ENCODE results near the gene GPR148. TPM values are rescaled to one million over a fixed set of nuclear protein-coding genes. Genes with fewer than 3 reads are reported as not detected.
"Not testable (repeated sequence)": the region's sequence is repeated elsewhere in the genome, so short reads cannot be mapped to it uniquely, and the experiment has no call there.

GPR148 gene
- polyA plus RNA-seq, 1 donor from 2014 or later, result not detected

GRCh38 chr2:130703250-130703649, 25.6 kb upstream of the GPR148 start:
- not testable (repeated sequence) for H3K36me3 ChIP-seq (ENCODE audit: insufficient read depth, low read length); H3K4me2 ChIP-seq (ENCODE audit: low read length); H3K27ac ChIP-seq (ENCODE audit: low read length); H3F3A ChIP-seq (ENCODE audit: insufficient read depth, low read length, poor library complexity, severe bottlenecking); H3K4me3 ChIP-seq (ENCODE audit: low read length); H3K9ac ChIP-seq (ENCODE audit: low read length); H3K79me2 ChIP-seq (replicated peaks; ENCODE audit: insufficient read depth, low read length); H2AFZ ChIP-seq (ENCODE audit: low read depth, low read length); H3K27me3 ChIP-seq (ENCODE audit: insufficient read depth, low read depth, low read length); H3K9me2 ChIP-seq (ENCODE audit: insufficient read depth, low read length); H3K9me3 ChIP-seq (ENCODE audit: low read length); H4K20me1 ChIP-seq (ENCODE audit: insufficient read depth)
- peak; percentile 95 for TF ChIP-seq EP300 (conservative IDR thresholded peaks at IDR 0.05; ENCODE audit: poor library complexity, severe bottlenecking)

- H3K36me3 ChIP-seq (ENCODE audit: insufficient read depth, low read length); H3K4me2 ChIP-seq (ENCODE audit: low read length); H3F3A ChIP-seq (ENCODE audit: insufficient read depth, low read length, poor library complexity, severe bottlenecking); H4K20me1 ChIP-seq (ENCODE audit: insufficient read depth); H3K9ac ChIP-seq (ENCODE audit: low read length); H3K9me2 ChIP-seq (ENCODE audit: insufficient read depth, low read length); H3K4me3 ChIP-seq (ENCODE audit: low read length); H3K27me3 ChIP-seq (ENCODE audit: insufficient read depth, low read depth, low read length); H3K9me3 ChIP-seq (ENCODE audit: low read length); H2AFZ ChIP-seq (ENCODE audit: low read depth, low read length); H3K79me2 ChIP-seq (replicated peaks; ENCODE audit: insufficient read depth, low read length); H3K27ac ChIP-seq (ENCODE audit: low read length): not testable (repeated sequence)
Measured at GRCh38 chr2:130714795-130715194, 14.1 kb upstream of the GPR148 start.

GRCh38 chr2:130720036-130720435, 8.8 kb upstream of the GPR148 start:
- Histone ChIP-seq H3K36me3 (ENCODE audit: insufficient read depth, low read length) (no peaks in the 10 kb centered on the region), H3K9me3 (ENCODE audit: low read length) (no peaks in the 10 kb centered on the region), H4K20me1 (ENCODE audit: insufficient read depth) (no peaks in the 10 kb centered on the region), H2AFZ (ENCODE audit: low read depth, low read length) (no peak overlapping the region), H3K27me3 (ENCODE audit: insufficient read depth, low read depth, low read length) (no peaks in the 10 kb centered on the region), H3K9ac (ENCODE audit: low read length) (no peak overlapping the region), H3K79me2 (replicated peaks; ENCODE audit: insufficient read depth, low read length) (no peaks in the 10 kb centered on the region), H3K9me2 (ENCODE audit: insufficient read depth, low read length) (no peaks in the 10 kb centered on the region), H3K4me2 (ENCODE audit: low read length) (no peak overlapping the region), H3F3A (ENCODE audit: insufficient read depth, low read length, poor library complexity, severe bottlenecking) (no peaks in the 10 kb centered on the region), H3K4me3 (ENCODE audit: low read length) (no peak overlapping the region), H3K27ac (ENCODE audit: low read length) (no peak overlapping the region)
- TF ChIP-seq EZH2 (IDR thresholded peaks at IDR 0.05; ENCODE audit: borderline replicate concordance, insufficient read depth, low read length, poor library complexity, severe bottlenecking) (no peak), CTCF (IDR thresholded peaks at IDR 0.05; ENCODE audit: poor library complexity, severe bottlenecking) (no peak), REST (IDR thresholded peaks at IDR 0.05; ENCODE audit: borderline replicate concordance) (no peak), POLR2AphosphoS5 (IDR thresholded peaks at IDR 0.05) (no peak), MXI1 (conservative IDR thresholded peaks at IDR 0.05; ENCODE audit: poor library complexity, severe bottlenecking) (no peak), TAF1 (IDR thresholded peaks at IDR 0.05; ENCODE audit: low read depth) (no peak), SMC3 (conservative IDR thresholded peaks at IDR 0.05; ENCODE audit: poor library complexity) (no peak), EP300 (conservative IDR thresholded peaks at IDR 0.05; ENCODE audit: poor library complexity, severe bottlenecking) (no peak), RAD21 (conservative IDR thresholded peaks at IDR 0.05) (no peak)
